Measurements from ENCODE around the gene TJP1.

Gene TJP1

DNA sequence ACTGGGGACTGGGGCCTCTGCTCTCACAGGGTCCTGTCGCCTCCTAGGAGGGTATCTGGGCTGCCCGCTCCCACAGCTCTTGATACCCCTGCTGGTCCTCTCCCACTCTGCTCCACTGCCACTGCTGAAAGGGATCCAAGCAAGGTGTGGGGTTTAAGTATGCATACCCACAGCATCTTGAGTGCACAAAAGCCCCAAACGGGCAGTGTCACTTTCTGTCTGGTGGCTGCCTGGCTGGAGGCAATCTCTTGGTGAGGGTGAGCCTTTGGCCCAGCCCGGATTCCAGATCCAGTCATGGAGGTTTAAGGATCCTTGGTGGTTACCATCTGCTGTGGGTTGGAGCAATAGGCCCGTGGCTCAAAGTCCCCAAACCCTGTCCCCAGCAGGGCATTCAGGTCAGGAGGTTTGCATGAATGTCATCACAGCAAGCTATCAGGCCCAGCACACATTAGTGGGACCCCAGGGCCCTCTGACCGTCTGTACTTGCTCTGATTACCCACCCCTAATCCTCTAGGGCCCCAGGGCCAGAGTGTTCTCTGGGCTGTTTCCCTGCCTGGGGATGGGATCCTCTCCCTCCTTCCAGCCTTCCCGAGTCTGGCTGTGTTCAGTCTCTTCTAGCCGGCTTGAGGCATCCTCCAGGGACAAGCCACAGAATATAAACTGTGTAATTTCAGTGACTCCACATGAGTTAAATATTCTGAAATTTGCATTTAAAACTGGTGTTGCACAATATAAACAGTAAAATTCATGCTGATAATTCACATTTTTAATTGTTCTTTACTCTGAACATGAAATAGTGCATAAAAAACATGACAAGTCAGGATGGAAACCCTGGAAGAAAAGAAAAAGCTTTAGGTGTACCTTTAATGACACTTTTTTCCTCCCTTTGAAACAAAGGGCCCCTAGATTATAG lies 4.9 kb upstream of the TJP1 start:
- CTCF ChIA-PET = no interaction called here
- DNase-seq (ENCODE audit: extremely low spot score) = no peak
- TF ChIP-seq, protein P1, sequence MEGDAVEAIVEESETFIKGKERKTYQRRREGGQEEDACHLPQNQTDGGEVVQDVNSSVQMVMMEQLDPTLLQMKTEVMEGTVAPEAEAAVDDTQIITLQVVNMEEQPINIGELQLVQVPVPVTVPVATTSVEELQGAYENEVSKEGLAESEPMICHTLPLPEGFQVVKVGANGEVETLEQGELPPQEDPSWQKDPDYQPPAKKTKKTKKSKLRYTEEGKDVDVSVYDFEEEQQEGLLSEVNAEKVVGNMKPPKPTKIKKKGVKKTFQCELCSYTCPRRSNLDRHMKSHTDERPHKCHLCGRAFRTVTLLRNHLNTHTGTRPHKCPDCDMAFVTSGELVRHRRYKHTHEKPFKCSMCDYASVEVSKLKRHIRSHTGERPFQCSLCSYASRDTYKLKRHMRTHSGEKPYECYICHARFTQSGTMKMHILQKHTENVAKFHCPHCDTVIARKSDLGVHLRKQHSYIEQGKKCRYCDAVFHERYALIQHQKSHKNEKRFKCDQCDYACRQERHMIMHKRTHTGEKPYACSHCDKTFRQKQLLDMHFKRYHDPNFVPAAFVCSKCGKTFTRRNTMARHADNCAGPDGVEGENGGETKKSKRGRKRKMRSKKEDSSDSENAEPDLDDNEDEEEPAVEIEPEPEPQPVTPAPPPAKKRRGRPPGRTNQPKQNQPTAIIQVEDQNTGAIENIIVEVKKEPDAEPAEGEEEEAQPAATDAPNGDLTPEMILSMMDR (IDR thresholded peaks at IDR 0.05; ENCODE audit: control extremely low read depth, extremely low read depth, low read depth, missing control alignments) = no peak
- POLR2A ChIA-PET = no interaction called here

DNA sequence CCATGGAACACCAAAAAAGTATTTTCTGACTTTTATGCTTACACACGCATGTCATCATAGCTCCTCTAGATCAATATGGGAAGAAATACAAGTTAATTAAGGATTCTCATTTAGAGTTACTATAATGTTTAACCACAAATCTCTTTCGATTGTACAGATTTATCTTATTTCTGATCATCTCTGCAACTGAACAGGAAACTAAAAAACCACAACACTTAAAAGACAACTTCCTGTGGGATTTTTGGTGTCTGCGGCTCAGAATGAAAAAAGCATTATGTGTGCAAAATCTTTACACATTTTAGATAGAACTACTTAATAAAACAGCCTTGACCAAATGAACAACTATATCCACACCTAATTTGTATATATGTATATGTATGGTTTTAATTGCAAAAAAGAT lies 3.0 kb upstream of the TJP1 start:
- TF ChIP-seq, protein P1 (IDR thresholded peaks at IDR 0.05; ENCODE audit: control extremely low read depth, extremely low read depth, low read depth, missing control alignments) = no peak
- ChIA-PET POLR2A (no interaction called here), CTCF (no interaction called here)
- DNase-seq (ENCODE audit: extremely low spot score) = no peak

DNA sequence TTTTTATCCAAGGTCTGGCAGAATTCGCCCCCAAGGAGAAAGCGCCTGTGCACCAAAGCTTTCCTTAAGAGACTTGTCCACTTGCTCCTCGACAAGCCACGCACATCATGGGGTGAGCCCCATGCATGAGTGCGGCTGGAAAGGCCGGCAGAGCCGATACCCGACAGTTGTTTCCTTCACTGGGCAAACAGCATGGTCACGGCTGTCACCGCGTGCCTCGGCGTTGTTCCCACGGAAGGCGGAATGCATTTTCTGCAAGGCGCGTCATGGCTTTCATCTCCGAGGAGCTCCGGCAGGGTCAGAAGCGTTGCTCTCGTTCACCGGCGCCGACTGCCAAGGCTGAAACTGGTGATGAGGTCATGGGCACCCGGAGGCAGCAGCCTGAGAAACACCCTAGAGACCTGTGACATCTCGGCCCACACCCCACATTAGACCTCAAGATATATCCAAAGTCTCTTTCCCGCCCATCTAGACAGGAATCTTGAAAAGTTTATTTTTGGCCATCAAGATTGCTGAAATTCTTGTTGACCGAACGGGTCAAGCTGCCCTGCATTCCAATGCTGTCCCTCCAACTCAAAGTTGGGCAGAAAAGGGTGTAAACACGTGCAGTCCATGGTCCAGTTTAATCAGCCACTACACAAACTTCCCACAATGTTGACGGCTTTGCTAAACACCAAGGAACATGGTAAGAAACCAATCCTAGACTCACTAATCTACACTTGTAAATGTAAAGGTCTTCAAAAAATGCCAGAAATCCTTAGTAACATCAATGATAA lies 604 bp upstream of the TJP1 start:
- POLR2A ChIA-PET = no interaction called here
- TF ChIP-seq, protein P1 (IDR thresholded peaks at IDR 0.05; ENCODE audit: control extremely low read depth, extremely low read depth, low read depth, missing control alignments) = no peak
- CTCF ChIA-PET = no interaction called here
- DNase-seq (ENCODE audit: extremely low spot score) = no peak

DNA sequence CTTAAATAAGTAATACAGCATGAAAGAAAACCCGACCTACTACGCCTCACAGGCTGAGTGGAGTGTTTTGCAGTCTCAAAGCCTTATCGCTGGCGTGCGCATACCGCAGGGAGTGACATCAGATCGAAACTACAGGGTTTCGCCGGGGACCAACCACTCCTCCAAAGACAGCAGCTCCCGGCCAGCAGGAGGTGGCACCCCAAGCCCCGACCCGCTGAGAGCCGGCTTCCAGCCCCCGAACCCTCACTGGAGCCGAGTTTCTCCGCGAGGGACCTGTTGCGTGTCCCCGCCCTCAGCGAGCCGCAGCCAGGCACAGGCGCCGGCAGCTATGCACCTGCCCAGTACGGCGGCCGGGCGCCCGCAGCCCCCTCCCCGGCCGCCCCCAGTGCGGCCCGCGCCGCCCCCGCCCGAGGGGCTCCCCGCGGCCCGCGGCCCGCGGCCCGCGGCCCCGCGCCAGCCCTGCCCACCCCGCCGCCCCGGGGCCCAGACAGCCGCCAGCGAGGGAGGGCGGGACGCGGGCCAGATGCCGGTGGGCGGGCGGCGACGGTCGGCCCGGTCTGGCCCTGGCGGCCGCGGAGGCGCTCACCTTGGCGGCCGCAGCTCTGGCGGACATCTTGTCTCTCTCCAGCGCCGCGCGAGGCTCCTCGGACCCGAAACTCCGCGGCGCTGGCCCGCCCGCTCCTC lies 710 bp downstream of the TJP1 start:
- POLR2A ChIA-PET = no interaction called here
- CTCF ChIA-PET = no interaction called here
- peak; percentile 34 for DNase-seq (ENCODE audit: extremely low spot score)
- TF ChIP-seq, protein P1 (IDR thresholded peaks at IDR 0.05; ENCODE audit: control extremely low read depth, extremely low read depth, low read depth, missing control alignments) = no peak

DNA sequence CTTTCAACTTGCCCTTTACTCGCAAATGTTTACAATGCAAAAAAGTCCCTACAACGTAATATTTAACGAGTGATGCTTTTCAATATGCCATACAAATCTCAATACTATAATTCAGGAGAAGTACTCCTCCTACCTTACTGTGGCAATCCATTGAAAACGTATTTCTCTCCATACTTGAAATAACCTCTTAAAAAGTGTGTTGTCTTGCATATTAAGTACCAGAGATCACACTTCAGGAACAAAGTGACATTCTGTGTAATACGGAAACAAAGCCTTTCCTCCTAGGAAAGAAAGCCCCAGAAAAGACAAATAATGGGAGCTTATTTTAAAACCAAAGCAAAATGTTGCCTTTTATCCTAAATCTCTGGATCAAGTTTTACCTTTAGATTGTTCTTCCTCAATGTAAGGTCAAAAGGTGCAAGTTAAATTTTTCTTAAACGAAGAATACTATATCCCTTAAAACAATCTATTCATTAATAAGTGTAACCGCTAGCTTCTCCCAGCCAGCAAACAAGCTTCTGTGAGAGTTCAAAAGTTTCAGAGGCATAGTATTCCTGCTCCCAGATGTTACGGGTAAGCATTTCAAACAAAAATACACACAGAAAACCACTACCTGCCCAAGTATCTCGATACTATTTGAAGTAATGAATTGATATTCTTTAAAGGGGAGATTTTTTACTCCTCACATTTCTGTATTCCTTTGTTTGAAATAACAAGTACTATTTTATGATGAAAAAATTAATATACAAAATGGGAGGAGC lies 1.7 kb downstream of the TJP1 start:
- no peak for DNase-seq (ENCODE audit: extremely low spot score)
- ChIA-PET POLR2A (no interaction called here), CTCF (interaction anchor here (1.0 kb wide), 1 partner anchor 12 kb away, joined by 4 read pairs; no protein-coding TSS in a partner anchor)
- TF ChIP-seq, protein P1 (IDR thresholded peaks at IDR 0.05; ENCODE audit: control extremely low read depth, extremely low read depth, low read depth, missing control alignments) = no peak

DNA sequence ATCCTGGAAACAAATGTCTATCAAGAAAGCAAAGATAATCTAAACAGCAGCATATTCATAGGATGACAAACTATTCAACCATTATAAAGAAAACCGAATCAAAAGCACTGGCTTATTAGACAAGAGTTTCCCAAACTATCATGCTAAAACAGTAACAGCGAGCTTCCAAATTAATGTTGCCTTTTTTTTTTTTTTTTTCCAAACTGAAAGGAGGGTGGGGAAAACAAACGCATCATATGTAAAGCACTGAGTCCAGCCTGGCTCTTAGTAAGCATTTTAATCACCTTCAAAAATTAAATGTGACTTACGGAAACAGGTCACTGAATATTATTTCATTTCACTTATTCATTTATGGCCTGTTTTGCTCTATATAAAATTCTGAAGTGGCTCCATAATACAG lies 2.3 kb downstream of the TJP1 start:
- CTCF ChIA-PET = interaction anchor here (1.0 kb wide), 1 partner anchor 13 kb away, joined by 4 read pairs; no protein-coding TSS in a partner anchor
- TF ChIP-seq, protein P1 (IDR thresholded peaks at IDR 0.05; ENCODE audit: control extremely low read depth, extremely low read depth, low read depth, missing control alignments) = no peak
- no peak for DNase-seq (ENCODE audit: extremely low spot score)
- POLR2A ChIA-PET = no interaction called here
